Parathyroid adenoma (tissue), 2 donors: Measurements from ENCODE around the gene RBPMS2.

ENCODE experiments used
- H2AFZ ChIP-seq: fragments of 300-600 bp; sonication (generic); one replicate; pipeline ENCODE4 v1.7.0; 2017; ENCODE audit warnings: antibody characterized with exemption, mild to moderate bottlenecking
- H3K27ac ChIP-seq: fragments of 300-600 bp; sonication (generic); one replicate; pipeline ENCODE4 v1.7.0; 2017
- H3K27me3 ChIP-seq: fragments of 300-600 bp; sonication (generic); one replicate; pipeline ENCODE4 v1.7.0; 2017; ENCODE audit warnings: low read length; ENCODE audit not compliant: control insufficient read depth, insufficient read depth
- H3K36me3 ChIP-seq: fragments of 300-600 bp; sonication (generic); one replicate; pipeline ENCODE4 v1.7.0; 2017; ENCODE audit warnings: low read length; ENCODE audit not compliant: control insufficient read depth, insufficient read depth
- H3K4me1 ChIP-seq: fragments of 300-600 bp; sonication (generic); one replicate; pipeline ENCODE4 v1.7.0; 2017; ENCODE audit warnings: control low read depth
- H3K4me2 ChIP-seq: fragments of 300-600 bp; sonication (generic); one replicate; pipeline ENCODE4 v1.7.0; 2017; ENCODE audit warnings: low read length
- H3K4me3 ChIP-seq: fragments of 300-600 bp; sonication (generic); one replicate; pipeline ENCODE4 v1.7.0; 2017; ENCODE audit warnings: low read depth, low read length
- H3K79me2 ChIP-seq: fragments of 300-600 bp; sonication (generic); one replicate; pipeline ENCODE4 v1.7.0; 2017; ENCODE audit warnings: control low read depth
- H3K9ac ChIP-seq: fragments of 300-600 bp; sonication (generic); one replicate; pipeline ENCODE4 v1.7.0; 2017; ENCODE audit warnings: mild to moderate bottlenecking
- H3K9me3 ChIP-seq: fragments of 300-600 bp; sonication (generic); one replicate; pipeline ENCODE4 v1.7.0; 2017; ENCODE audit warnings: low read length; ENCODE audit not compliant: control insufficient read depth
- CTCF ChIP-seq: fragments of 300-600 bp; sonication (generic); IDR thresholded peaks from one replicate; pipeline ENCODE4 v1.7.0; 2017; ENCODE audit warnings: antibody characterized with exemption, mild to moderate bottlenecking
- donor health status: primary hyperparathyroidism.

RBPMS2 gene

GRCh38 chr15:64783796-64784195 lies 8.4 kb upstream of the RBPMS2 start:
- no peak overlapping the region for H3K9ac ChIP-seq
- H3K4me2 ChIP-seq = no peak overlapping the region
- TF ChIP-seq CTCF = no peak
- no peaks in the 10 kb centered on the region for H3K9me3 ChIP-seq
- H2AFZ ChIP-seq = no peak overlapping the region
- H3K27me3 ChIP-seq = no peaks in the 10 kb centered on the region
- no peaks in the 10 kb centered on the region for H3K4me1 ChIP-seq
- H3K27ac ChIP-seq = no peak overlapping the region
- no peak overlapping the region for H3K4me3 ChIP-seq
- H3K79me2 ChIP-seq = no peaks in the 10 kb centered on the region
- no peaks in the 10 kb centered on the region for H3K36me3 ChIP-seq

DNA sequence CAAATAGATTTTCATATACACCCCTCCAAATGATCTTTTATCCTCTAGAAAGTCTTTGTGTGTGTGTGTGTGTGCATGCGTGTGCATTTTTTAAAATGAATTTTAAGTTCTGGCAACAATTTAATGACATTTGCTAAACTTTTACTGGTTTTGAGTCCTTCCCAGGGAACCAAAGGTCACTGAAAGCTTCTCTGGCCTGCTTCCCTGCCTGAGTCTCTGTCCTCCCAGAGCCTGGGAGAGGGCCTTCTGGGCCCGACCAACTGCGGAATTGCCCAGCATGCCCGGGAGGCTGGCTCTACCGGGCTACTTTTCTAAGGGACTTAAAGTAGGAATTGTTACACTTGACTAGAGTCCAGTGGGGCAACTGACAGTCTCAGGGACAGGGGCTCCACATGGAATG lies 7.4 kb upstream of the RBPMS2 start:
- no peak for TF ChIP-seq CTCF
- H3K4me2 ChIP-seq = no peak overlapping the region
- no peaks in the 10 kb centered on the region for H3K27me3 ChIP-seq
- no peaks in the 10 kb centered on the region for H3K79me2 ChIP-seq
- no peaks in the 10 kb centered on the region for H3K9me3 ChIP-seq
- H2AFZ ChIP-seq = no peak overlapping the region
- no peak overlapping the region for H3K9ac ChIP-seq
- no peak overlapping the region for H3K27ac ChIP-seq
- H3K4me1 ChIP-seq = no peaks in the 10 kb centered on the region
- H3K4me3 ChIP-seq = no peak overlapping the region
- H3K36me3 ChIP-seq = no peaks in the 10 kb centered on the region

GRCh38 chr15:64781299-64781698 lies 5.9 kb upstream of the RBPMS2 start:
- no peak for TF ChIP-seq CTCF
- Histone ChIP-seq H3K36me3 (no peaks in the 10 kb centered on the region), H3K4me3 (no peak overlapping the region), H3K27me3 (no peaks in the 10 kb centered on the region), H3K9ac (no peak overlapping the region), H3K27ac (no peak overlapping the region), H3K4me2 (no peak overlapping the region), H3K79me2 (no peaks in the 10 kb centered on the region), H3K9me3 (no peaks in the 10 kb centered on the region), H2AFZ (no peak overlapping the region), H3K4me1 (no peaks in the 10 kb centered on the region)

GRCh38 chr15:64780600-64781156 lies 5.3 kb upstream of the RBPMS2 start:
- no peak for TF ChIP-seq CTCF
- Histone ChIP-seq H3K79me2 (no peaks in the 10 kb centered on the region), H3K36me3 (no peaks in the 10 kb centered on the region)

GRCh38 chr15:64779630-64780029 lies 4.2 kb upstream of the RBPMS2 start:
- Histone ChIP-seq H3K27ac (no peak overlapping the region), H3K4me3 (no peak overlapping the region), H3K36me3 (no peaks in the 10 kb centered on the region), H2AFZ (no peak overlapping the region), H3K4me1 (no peaks in the 10 kb centered on the region), H3K4me2 (no peak overlapping the region), H3K9ac (no peak overlapping the region), H3K27me3 (no peaks in the 10 kb centered on the region), H3K79me2 (no peaks in the 10 kb centered on the region), H3K9me3 (no peaks in the 10 kb centered on the region)
- no peak for TF ChIP-seq CTCF

More at GRCh38 chr15:64780600-64781156, 5.3 kb upstream of the RBPMS2 start:
- no peaks in the 10 kb centered on the region for H3K9me3 ChIP-seq
- H3K4me2 ChIP-seq = no peak overlapping the region
- no peak overlapping the region for H3K4me3 ChIP-seq
- H3K4me1 ChIP-seq = no peaks in the 10 kb centered on the region
- H2AFZ ChIP-seq = no peak overlapping the region
- H3K9ac ChIP-seq = no peak overlapping the region
- H3K27me3 ChIP-seq = no peaks in the 10 kb centered on the region
- no peak overlapping the region for H3K27ac ChIP-seq
